GM23338 (cell line): ENCODE measurements around the gene SH2D2A.

ENCODE experiments used
- CREB1 ChIP-seq: fragments of 250-450 bp; sonication (Bioruptor Pico); IDR thresholded peaks from 2 replicates; pipeline ENCODE4 v1.5.0; 2020; ENCODE audit warnings: low read depth, mild to moderate bottlenecking, moderate library complexity
- EZH2 ChIP-seq: fragments of 200-600 bp; sonication (generic); IDR thresholded peaks from one replicate; pipeline ENCODE4 v1.8.0; 2017; ENCODE audit warnings: antibody characterized with exemption, mild to moderate bottlenecking, low read depth; ENCODE audit not compliant: unreplicated experiment
- EZH2phosphoT487 ChIP-seq: fragments of 200-600 bp; sonication (generic); IDR thresholded peaks from one replicate; pipeline ENCODE4 v1.8.1; 2018; ENCODE audit warnings: antibody characterized with exemption; ENCODE audit not compliant: unreplicated experiment
- JUNB ChIP-seq: IDR thresholded peaks from one replicate; pipeline ENCODE4 v1.6.1; 2016; ENCODE audit warnings: antibody characterized with exemption; ENCODE audit not compliant: unreplicated experiment
- NANOG ChIP-seq: IDR thresholded peaks from 2 replicates; pipeline ENCODE4 v1.6.1; 2016; ENCODE audit warnings: antibody characterized with exemption, borderline replicate concordance
- POLR2AphosphoS5 ChIP-seq: IDR thresholded peaks from 2 replicates; pipeline ENCODE4 v1.6.1; 2016; ENCODE audit warnings: antibody characterized with exemption, low read depth
- STAT1 ChIP-seq: IDR thresholded peaks from one replicate; pipeline ENCODE4 v1.6.1; 2016; ENCODE audit warnings: antibody characterized with exemption; ENCODE audit not compliant: unreplicated experiment
- ZNF331 ChIP-seq: fragments of 250-450 bp; sonication (Bioruptor Pico); IDR thresholded peaks from 2 replicates; pipeline ENCODE4 v1.5.0; 2020; ENCODE audit warnings: low read depth, mild to moderate bottlenecking, moderate library complexity
- ZNF462 ChIP-seq: fragments of 250-450 bp; sonication (Bioruptor Pico); IDR thresholded peaks from 2 replicates; pipeline ENCODE4 v1.5.0; 2020; ENCODE audit warnings: mild to moderate bottlenecking, moderate library complexity
- TF ChIP-seq, protein P1 (sequence below), 2 experiments: fragments of 200-600 bp in 1 of 2; sonication (generic) in 1 of 2; conservative IDR thresholded peaks; 2 replicates each; pipeline versions ENCODE4 v1.5.1 to v1.6.1; 2016 to 2017; ENCODE audit warnings: antibody characterized with exemption in 2 of 2, low read depth in 2 of 2, mild to moderate bottlenecking in 2 of 2, moderate library complexity in 1 of 2
- TF ChIP-seq, protein P2 (sequence below): IDR thresholded peaks from one replicate; pipeline ENCODE4 v1.6.1; 2018; ENCODE audit warnings: antibody characterized with exemption; ENCODE audit not compliant: unreplicated experiment

DNA sequence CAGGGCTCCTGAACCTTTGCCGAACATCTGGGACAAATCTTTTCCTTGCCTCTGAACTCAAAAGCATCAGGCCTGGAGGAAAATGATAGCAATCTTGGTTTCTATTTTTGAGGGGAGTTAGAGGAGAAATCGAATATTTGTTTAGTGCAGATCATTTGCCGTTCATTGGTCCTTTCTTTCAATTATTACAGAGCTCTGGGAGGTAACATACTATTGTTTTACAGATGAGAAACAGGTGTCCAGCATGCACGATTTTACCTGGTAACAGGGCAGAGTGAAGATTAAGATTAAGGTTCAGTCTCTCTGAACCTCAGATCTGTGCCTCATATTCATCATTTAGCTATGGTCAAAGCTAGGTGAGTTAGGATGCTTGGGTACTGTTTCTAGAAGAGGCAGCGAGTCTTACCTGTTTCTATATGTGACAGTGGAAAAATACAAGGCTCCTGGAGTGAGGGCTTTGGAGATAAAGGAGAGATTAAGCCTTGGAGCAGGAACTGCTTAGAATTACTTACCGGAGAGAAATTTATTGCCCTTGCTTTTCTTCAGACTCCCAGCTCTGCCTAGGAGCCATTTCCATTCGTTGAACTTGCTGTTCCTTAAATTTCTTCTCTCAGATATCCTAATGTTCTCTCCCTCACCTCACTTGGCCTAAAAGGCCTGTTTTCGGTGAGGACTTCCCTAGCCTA is 47.9 kb downstream of the SH2D2A start:
- TF ChIP-seq, protein P1, sequence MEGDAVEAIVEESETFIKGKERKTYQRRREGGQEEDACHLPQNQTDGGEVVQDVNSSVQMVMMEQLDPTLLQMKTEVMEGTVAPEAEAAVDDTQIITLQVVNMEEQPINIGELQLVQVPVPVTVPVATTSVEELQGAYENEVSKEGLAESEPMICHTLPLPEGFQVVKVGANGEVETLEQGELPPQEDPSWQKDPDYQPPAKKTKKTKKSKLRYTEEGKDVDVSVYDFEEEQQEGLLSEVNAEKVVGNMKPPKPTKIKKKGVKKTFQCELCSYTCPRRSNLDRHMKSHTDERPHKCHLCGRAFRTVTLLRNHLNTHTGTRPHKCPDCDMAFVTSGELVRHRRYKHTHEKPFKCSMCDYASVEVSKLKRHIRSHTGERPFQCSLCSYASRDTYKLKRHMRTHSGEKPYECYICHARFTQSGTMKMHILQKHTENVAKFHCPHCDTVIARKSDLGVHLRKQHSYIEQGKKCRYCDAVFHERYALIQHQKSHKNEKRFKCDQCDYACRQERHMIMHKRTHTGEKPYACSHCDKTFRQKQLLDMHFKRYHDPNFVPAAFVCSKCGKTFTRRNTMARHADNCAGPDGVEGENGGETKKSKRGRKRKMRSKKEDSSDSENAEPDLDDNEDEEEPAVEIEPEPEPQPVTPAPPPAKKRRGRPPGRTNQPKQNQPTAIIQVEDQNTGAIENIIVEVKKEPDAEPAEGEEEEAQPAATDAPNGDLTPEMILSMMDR (conservative IDR thresholded peaks at IDR 0.05; ENCODE audit: low read depth in 2 of 2): no peak
- TF ChIP-seq POLR2AphosphoS5 (no peak), NANOG (no peak), EZH2 (no peak), EZH2phosphoT487 (no peak), JUNB (no peak), CREB1 (CRISPR knock-in tag) (no peak), ZNF331 (CRISPR knock-in tag) (no peak), STAT1 (no peak), ZNF462 (CRISPR knock-in tag) (no peak)
- TF ChIP-seq, protein P2, sequence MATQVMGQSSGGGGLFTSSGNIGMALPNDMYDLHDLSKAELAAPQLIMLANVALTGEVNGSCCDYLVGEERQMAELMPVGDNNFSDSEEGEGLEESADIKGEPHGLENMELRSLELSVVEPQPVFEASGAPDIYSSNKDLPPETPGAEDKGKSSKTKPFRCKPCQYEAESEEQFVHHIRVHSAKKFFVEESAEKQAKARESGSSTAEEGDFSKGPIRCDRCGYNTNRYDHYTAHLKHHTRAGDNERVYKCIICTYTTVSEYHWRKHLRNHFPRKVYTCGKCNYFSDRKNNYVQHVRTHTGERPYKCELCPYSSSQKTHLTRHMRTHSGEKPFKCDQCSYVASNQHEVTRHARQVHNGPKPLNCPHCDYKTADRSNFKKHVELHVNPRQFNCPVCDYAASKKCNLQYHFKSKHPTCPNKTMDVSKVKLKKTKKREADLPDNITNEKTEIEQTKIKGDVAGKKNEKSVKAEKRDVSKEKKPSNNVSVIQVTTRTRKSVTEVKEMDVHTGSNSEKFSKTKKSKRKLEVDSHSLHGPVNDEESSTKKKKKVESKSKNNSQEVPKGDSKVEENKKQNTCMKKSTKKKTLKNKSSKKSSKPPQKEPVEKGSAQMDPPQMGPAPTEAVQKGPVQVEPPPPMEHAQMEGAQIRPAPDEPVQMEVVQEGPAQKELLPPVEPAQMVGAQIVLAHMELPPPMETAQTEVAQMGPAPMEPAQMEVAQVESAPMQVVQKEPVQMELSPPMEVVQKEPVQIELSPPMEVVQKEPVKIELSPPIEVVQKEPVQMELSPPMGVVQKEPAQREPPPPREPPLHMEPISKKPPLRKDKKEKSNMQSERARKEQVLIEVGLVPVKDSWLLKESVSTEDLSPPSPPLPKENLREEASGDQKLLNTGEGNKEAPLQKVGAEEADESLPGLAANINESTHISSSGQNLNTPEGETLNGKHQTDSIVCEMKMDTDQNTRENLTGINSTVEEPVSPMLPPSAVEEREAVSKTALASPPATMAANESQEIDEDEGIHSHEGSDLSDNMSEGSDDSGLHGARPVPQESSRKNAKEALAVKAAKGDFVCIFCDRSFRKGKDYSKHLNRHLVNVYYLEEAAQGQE: no peak
